ENCODE measurements around the gene DEGS2.

GRCh38 chr14:100203146-100203545, 43.7 kb upstream of the DEGS2 start:
- TF ChIP-seq CTCF (IDR thresholded peaks at IDR 0.05): no peak
- TF ChIP-seq POLR2A (IDR thresholded peaks at IDR 0.05): no peak

All from testis (tissue), 2 donors.